Stimulated activated naive CD8-positive, alpha-beta T cell treated with anti-CD3 and anti-CD28 coated beads, Interleukin-15, Interleukin-2, amounts not matched to agents 100 ng/mL and 50 ng/mL, for 24 hours (primary cell): Measurements from ENCODE around the gene ALKAL2.

Source experiments
- H3K27ac Mint-ChIP-seq: one replicate; pipeline ENCODE4 v1.8.0; 2021; ENCODE audit warnings: mild to moderate bottlenecking, mixed read lengths
- H3K27me3 Mint-ChIP-seq: one replicate; pipeline ENCODE4 v1.8.0; 2021; ENCODE audit warnings: mixed read lengths
- H3K36me3 Mint-ChIP-seq: one replicate; pipeline ENCODE4 v1.8.0; 2021; ENCODE audit warnings: low read depth, mixed read lengths
- H3K4me1 Mint-ChIP-seq: one replicate; pipeline ENCODE4 v1.8.0; 2021; ENCODE audit warnings: low read depth, mixed read lengths
- H3K4me3 Mint-ChIP-seq: one replicate; pipeline ENCODE4 v1.8.0; 2021; ENCODE audit warnings: mild to moderate bottlenecking, mixed read lengths
- H3K9me3 Mint-ChIP-seq: one replicate; pipeline ENCODE4 v1.8.0; 2021; ENCODE audit warnings: mixed read lengths

The ALKAL2 gene

GRCh38 chr2:310994-311393 is 23.1 kb upstream of the ALKAL2 start:
- Mint-ChIP-seq H3K4me3 (no peak overlapping the region), H3K27ac (no peak overlapping the region), H3K4me1 (no peaks in the 10 kb centered on the region), H3K27me3 (no peaks in the 10 kb centered on the region), H3K9me3 (no peaks in the 10 kb centered on the region), H3K36me3 (no peaks in the 10 kb centered on the region)

GRCh38 chr2:309954-310510 is 22.1 kb upstream of the ALKAL2 start:
- Mint-ChIP-seq H3K4me3 (no peak overlapping the region), H3K27me3 (no peaks in the 10 kb centered on the region), H3K4me1 (no peaks in the 10 kb centered on the region), H3K36me3 (no peaks in the 10 kb centered on the region), H3K27ac (no peak overlapping the region), H3K9me3 (no peaks in the 10 kb centered on the region)

DNA sequence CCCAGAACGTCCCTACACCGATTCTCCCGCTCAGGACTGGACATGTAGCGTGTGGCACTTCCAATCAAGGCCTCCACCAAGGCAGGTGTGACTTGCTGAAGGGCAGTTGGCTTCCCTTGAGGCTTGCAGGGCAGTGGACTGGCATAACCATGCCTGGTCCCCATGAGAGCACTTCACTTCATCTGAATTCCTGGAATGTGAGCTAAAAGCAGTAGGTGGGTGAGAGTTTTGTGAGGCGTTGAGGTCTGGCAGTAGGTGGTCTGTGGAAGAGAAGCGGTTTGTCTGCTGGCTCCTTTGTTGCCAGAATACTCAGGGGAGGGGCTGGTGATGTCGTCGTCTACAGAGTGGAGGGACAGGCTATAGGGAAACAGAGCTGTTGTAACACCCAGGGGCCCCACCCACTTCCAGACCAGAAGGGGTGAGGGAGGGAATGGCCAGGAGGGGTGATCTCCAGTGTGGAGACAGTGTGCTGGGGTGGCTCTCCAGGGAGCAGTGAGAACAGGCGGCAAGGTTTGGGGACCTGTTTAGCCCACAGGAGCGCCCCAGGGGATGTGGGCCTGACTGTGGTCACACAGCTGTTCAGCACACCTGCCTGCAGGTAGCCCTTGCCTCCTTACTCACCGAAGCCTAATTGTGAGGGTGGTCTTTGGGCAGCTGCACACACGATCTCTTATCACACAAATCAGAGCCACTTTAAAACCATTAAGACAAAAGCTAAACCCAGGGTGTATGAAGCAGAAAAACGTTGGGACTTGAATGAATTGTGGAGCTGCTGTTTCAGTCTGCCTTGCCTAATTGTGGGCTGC is 21.5 kb upstream of the ALKAL2 start:
- Mint-ChIP-seq H3K9me3 (no peaks in the 10 kb centered on the region), H3K36me3 (no peaks in the 10 kb centered on the region), H3K4me1 (no peaks in the 10 kb centered on the region), H3K27ac (no peak overlapping the region), H3K27me3 (no peaks in the 10 kb centered on the region), H3K4me3 (no peak overlapping the region)

GRCh38 chr2:305366-305765 is 17.5 kb upstream of the ALKAL2 start:
- Mint-ChIP-seq H3K27me3 (peaks cover 6% of the 10 kb centered on the region), H3K36me3 (no peaks in the 10 kb centered on the region), H3K4me1 (no peaks in the 10 kb centered on the region), H3K4me3 (no peak overlapping the region), H3K27ac (no peak overlapping the region), H3K9me3 (no peaks in the 10 kb centered on the region)

DNA sequence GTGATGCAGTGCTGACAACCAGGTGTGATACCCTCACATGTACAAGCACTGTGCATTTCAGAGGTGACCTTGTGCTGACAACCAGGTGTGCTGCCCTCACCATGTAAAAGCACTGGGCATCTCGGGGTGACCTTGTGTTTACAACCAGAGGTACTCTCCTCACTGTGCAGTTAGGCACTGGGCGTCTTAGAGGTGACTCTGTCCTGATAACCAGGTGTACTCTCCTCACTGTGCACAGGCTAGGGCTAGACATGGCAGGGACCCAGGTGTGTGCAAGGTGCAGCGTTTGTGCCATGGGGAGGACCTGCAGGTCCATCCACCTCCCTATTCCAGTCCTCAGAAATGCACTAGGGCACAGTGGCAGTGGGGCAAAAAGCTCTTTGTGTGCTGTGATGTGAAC is 8.5 kb upstream of the ALKAL2 start:
- H3K27ac Mint-ChIP-seq: no peak overlapping the region
- no peaks in the 10 kb centered on the region for H3K4me1 Mint-ChIP-seq
- no peaks in the 10 kb centered on the region for H3K9me3 Mint-ChIP-seq
- H3K36me3 Mint-ChIP-seq: no peaks in the 10 kb centered on the region
- peaks cover 38% of the 10 kb centered on the region for H3K27me3 Mint-ChIP-seq
- H3K4me3 Mint-ChIP-seq: no peak overlapping the region

DNA sequence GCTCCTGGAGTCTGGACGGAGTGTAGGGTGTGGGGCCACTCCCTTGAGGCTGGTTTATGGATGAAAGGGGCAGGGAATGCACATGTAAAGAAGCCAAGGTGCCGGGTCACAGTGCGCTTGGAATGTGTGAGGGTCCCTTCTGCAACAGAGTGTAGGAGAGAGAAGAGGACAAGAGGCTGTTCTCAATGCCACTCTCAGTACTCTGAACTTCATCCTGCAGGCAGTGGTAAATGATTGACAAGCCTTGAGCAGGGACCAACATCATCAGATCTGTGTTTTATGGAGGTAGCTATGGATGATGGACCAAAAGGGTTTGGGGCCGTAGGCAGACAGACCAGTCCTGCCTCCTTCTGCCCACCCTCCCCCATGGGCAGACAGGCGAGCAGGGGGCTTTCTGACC is 7.2 kb upstream of the ALKAL2 start:
- Mint-ChIP-seq H3K9me3 (no peaks in the 10 kb centered on the region), H3K4me1 (peaks cover under 1% of the 10 kb centered on the region), H3K36me3 (no peaks in the 10 kb centered on the region), H3K4me3 (no peak overlapping the region), H3K27me3 (peaks cover 43% of the 10 kb centered on the region), H3K27ac (no peak overlapping the region)

- Mint-ChIP-seq H3K4me1 (peaks cover 11% of the 10 kb centered on the region), H3K4me3 (peak overlapping the region; percentile 68), H3K9me3 (no peaks in the 10 kb centered on the region), H3K27ac (no peak overlapping the region), H3K27me3 (peaks cover 47% of the 10 kb centered on the region), H3K36me3 (no peaks in the 10 kb centered on the region)
Measured at GRCh38 chr2:290090-290722, 2.3 kb upstream of the ALKAL2 start.

DNA sequence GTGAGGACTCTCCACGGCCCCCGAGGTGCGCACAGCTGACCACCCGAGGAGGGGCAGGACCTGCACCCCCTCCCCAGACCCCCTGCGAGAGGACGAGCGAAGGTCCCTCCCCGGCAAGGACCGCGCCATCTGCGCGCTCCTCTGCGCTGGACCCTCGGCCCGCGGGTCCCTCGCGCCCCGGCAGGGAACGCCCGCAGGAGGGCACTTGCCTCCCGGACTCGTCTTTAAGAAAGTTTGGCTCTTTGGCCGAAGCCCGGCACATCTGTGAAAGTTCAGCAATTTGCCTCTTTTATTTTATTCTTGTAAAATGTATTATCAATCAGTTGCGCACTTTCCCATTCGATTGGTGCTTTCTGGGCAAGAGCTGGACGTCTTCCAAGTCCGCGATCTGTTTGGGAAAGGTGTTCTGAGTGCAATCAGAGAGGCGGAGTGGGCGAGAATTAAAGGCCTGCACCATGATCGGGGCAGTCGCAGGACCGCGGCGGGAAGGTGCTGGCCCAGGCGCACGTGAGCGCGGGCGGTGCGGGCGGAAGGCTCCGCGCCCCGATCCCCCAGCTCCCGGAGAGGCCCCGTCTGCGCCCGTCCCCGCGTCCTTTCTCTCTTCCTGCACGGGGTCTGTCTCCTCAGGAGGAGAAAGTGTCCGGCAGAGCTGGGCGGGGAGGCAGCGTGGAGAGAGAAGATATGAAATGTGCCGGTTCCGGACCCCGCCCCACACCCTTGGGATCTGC is 1.6 kb upstream of the ALKAL2 start:
- H3K27me3 Mint-ChIP-seq: peaks cover 44% of the 10 kb centered on the region
- peak overlapping the region; percentile 68 for H3K4me3 Mint-ChIP-seq
- peaks cover 11% of the 10 kb centered on the region for H3K4me1 Mint-ChIP-seq
- H3K27ac Mint-ChIP-seq: no peak overlapping the region
- H3K36me3 Mint-ChIP-seq: no peaks in the 10 kb centered on the region
- H3K9me3 Mint-ChIP-seq: no peaks in the 10 kb centered on the region

- Mint-ChIP-seq H3K36me3 (no peaks in the 10 kb centered on the region), H3K4me3 (peak overlapping the region; percentile 13), H3K27me3 (peaks cover 41% of the 10 kb centered on the region), H3K4me1 (peaks cover 11% of the 10 kb centered on the region), H3K27ac (no peak overlapping the region), H3K9me3 (no peaks in the 10 kb centered on the region)
Measured at GRCh38 chr2:288758-289361, 969 bp upstream of the ALKAL2 start.

- H3K27ac Mint-ChIP-seq: no peak overlapping the region
- peak overlapping the region; percentile 45 for H3K4me3 Mint-ChIP-seq
- H3K27me3 Mint-ChIP-seq: peaks cover 41% of the 10 kb centered on the region
- no peaks in the 10 kb centered on the region for H3K9me3 Mint-ChIP-seq
- H3K4me1 Mint-ChIP-seq: peaks cover 11% of the 10 kb centered on the region
- H3K36me3 Mint-ChIP-seq: peaks cover 8% of the 10 kb centered on the region
Measured at GRCh38 chr2:287471-287885, 413 bp downstream of the ALKAL2 start.

DNA sequence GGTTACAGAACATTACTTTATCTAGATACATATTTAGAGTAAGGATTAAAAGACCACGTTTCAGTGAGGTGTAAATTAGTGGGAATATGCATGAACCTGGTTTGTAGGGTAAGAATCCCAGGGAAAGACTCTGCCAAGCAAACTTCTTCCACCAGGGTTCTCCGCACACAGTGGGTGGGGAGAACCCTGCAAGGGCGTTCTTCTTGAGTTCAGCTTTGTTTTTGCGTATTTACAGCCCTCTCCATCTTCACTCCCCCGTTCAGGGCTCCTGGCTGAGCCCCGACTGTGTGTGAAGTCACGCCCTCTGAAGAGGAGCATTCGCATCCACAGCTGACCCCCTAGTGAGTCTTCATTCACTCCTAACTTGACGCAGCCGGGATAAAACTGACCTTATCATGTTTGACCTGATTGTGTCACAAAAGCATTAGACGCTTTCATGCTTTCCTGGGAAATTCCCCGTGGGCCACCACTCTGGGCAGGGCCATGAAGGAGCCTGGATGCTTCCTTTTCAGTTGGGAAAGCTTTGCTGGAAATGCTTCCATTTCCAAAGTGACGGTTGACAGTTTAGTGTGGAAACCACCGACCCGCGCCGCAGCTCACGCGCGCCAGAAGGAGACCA is 1.0 kb downstream of the ALKAL2 start:
- H3K9me3 Mint-ChIP-seq: no peaks in the 10 kb centered on the region
- peaks cover 14% of the 10 kb centered on the region for H3K36me3 Mint-ChIP-seq
- H3K27me3 Mint-ChIP-seq: peaks cover 40% of the 10 kb centered on the region
- H3K4me3 Mint-ChIP-seq: peak overlapping the region; percentile 45
- H3K27ac Mint-ChIP-seq: no peak overlapping the region
- peaks cover 11% of the 10 kb centered on the region for H3K4me1 Mint-ChIP-seq

GRCh38 chr2:286035-286434 is 1.9 kb downstream of the ALKAL2 start:
- Mint-ChIP-seq H3K9me3 (no peaks in the 10 kb centered on the region), H3K4me1 (peaks cover 11% of the 10 kb centered on the region), H3K27me3 (peaks cover 36% of the 10 kb centered on the region), H3K4me3 (no peak overlapping the region), H3K36me3 (peaks cover 22% of the 10 kb centered on the region), H3K27ac (no peak overlapping the region)

DNA sequence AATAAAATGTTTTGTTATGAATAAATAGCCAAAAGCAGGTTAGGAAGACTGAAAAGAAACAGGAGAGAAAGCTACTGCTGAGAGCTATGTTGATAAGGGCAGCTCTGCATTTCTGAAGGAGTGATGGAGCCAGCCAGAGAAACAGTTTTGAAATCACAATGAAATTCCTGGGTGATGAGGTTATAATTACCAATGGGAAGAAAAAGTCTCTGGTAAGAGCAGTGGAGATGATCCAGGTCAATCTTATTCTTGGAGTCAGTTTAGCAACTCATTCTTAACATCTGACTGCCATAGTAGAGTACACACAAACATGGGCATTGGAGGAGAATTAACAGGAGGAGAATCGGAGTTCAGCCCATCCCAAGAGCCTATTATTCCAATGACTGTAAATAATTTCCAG is 2.4 kb downstream of the ALKAL2 start:
- Mint-ChIP-seq H3K4me3 (no peak overlapping the region), H3K27me3 (peaks cover 31% of the 10 kb centered on the region)

GRCh38 chr2:284896-285492 is 2.9 kb downstream of the ALKAL2 start:
- Mint-ChIP-seq H3K4me3 (no peak overlapping the region), H3K4me1 (peaks cover 10% of the 10 kb centered on the region), H3K36me3 (peaks cover 32% of the 10 kb centered on the region), H3K27me3 (peaks cover 27% of the 10 kb centered on the region), H3K9me3 (no peaks in the 10 kb centered on the region), H3K27ac (no peak overlapping the region)

More for the DNA sequence above, 2.4 kb downstream of the ALKAL2 start:
- Mint-ChIP-seq H3K9me3 (no peaks in the 10 kb centered on the region), H3K4me1 (peaks cover 11% of the 10 kb centered on the region), H3K27ac (no peak overlapping the region), H3K36me3 (peaks cover 27% of the 10 kb centered on the region)
